ENCODE results near the gene FGB. TPM values are rescaled to one million over a fixed set of nuclear protein-coding genes. Genes with fewer than 3 reads are reported as not detected.
"Not testable (repeated sequence)": the region's sequence is repeated elsewhere in the genome, so short reads cannot be mapped to it uniquely, and the experiment has no call there.

The FGB gene
- total RNA-seq, 1 experiment from 2014 or later = 2.0 TPM

- no TSS peak for BruUV-seq (replicated peaks)
- Histone ChIP-seq H3K36me3 (ENCODE audit: control insufficient read depth, insufficient read depth, low read length) (no peaks in the 10 kb centered on the region), H3K4me1 (ENCODE audit: control insufficient read depth, insufficient read depth, low read length) (no peaks in the 10 kb centered on the region), H3K27me3 (ENCODE audit: control insufficient read depth, insufficient read depth, low read length) (no peaks in the 10 kb centered on the region), H3K27ac (ENCODE audit: low read length) (no peak overlapping the region), H3K9me3 (ENCODE audit: control insufficient read depth, insufficient read depth, low read depth, low read length) (no peaks in the 10 kb centered on the region), H3K4me3 (ENCODE audit: low read depth in 2 of 2, low read length in 2 of 2) (no peak overlapping the region)
- DNase-seq (ENCODE audit: low read depth, low spot score) (no peak), ATAC-seq (no peak)
- POLR2A ChIA-PET = interaction anchor here (0.6 kb wide), 2 partner anchors 44 to 54 kb away, joined by 4 to 13 read pairs; no protein-coding TSS in a partner anchor
- CTCF ChIA-PET = interaction anchor here (0.6 kb wide), 1 partner anchor 183 kb away, joined by 5 read pairs; no protein-coding TSS in a partner anchor
- TF ChIP-seq TCF7L2 (IDR thresholded peaks at IDR 0.05; ENCODE audit: low read depth, low read length) = no peak
- no peak for TF ChIP-seq SIN3A (IDR thresholded peaks at IDR 0.05; ENCODE audit: borderline replicate concordance, insufficient read depth, low read depth, low read length)
- TF ChIP-seq REST (IDR thresholded peaks at IDR 0.05; ENCODE audit: insufficient read depth in 1 of 2, low read depth in 2 of 2, low read length in 1 of 2) = no peak
- no peak for TF ChIP-seq CTCF (IDR thresholded peaks at IDR 0.05)
- TF ChIP-seq POLR2AphosphoS5 (IDR thresholded peaks at IDR 0.05; ENCODE audit: low read depth, low read length) = no peak
- intact Hi-C loops (cut with micrococcal nuclease; ENCODE audit: unreplicated experiment) (no loop called here), in situ Hi-C loops (cut with HindIII; ENCODE audit: low pct_unique_long_range_greater_than_20kb, low sequenced_read_pairs) (no loop called here)
Observed at GRCh38 chr4:154595807-154596206, 33.0 kb downstream of the FGB start.

GRCh38 chr4:154597281-154597680, 34.5 kb downstream of the FGB start:
- H3K36me3 ChIP-seq (ENCODE audit: control insufficient read depth, insufficient read depth, low read length); H3K27ac ChIP-seq (ENCODE audit: low read length); DNase-seq (ENCODE audit: low read depth, low spot score); BruUV-seq (replicated peaks); H3K9me3 ChIP-seq (ENCODE audit: control insufficient read depth, insufficient read depth, low read depth, low read length); H3K4me3 ChIP-seq (ENCODE audit: low read depth in 2 of 2, low read length in 2 of 2); H3K27me3 ChIP-seq (ENCODE audit: control insufficient read depth, insufficient read depth, low read length); POLR2A ChIA-PET; H3K4me1 ChIP-seq (ENCODE audit: control insufficient read depth, insufficient read depth, low read length); CTCF ChIA-PET; ATAC-seq; in situ Hi-C loops (cut with HindIII; ENCODE audit: low pct_unique_long_range_greater_than_20kb, low sequenced_read_pairs); intact Hi-C loops (cut with micrococcal nuclease; ENCODE audit: unreplicated experiment): not testable (repeated sequence)

GRCh38 chr4:154597798-154598774, 35.3 kb downstream of the FGB start:
- ChIA-PET CTCF (no interaction called here), POLR2A (no interaction called here)
- H3K36me3 ChIP-seq (ENCODE audit: control insufficient read depth, insufficient read depth, low read length) = no peaks in the 10 kb centered on the region
- intact Hi-C loops (cut with micrococcal nuclease; ENCODE audit: unreplicated experiment) = no loop called here
- H3K4me1 ChIP-seq (ENCODE audit: control insufficient read depth, insufficient read depth, low read length) = no peaks in the 10 kb centered on the region
- TF ChIP-seq TCF7L2 (IDR thresholded peaks at IDR 0.05; ENCODE audit: low read depth, low read length) (no peak), REST (IDR thresholded peaks at IDR 0.05; ENCODE audit: insufficient read depth in 1 of 2, low read depth in 2 of 2, low read length in 1 of 2) (no peak), CTCF (IDR thresholded peaks at IDR 0.05) (no peak), SIN3A (IDR thresholded peaks at IDR 0.05; ENCODE audit: borderline replicate concordance, insufficient read depth, low read depth, low read length) (no peak), POLR2AphosphoS5 (IDR thresholded peaks at IDR 0.05; ENCODE audit: low read depth, low read length) (no peak)
- no peak overlapping the region for H3K4me3 ChIP-seq (ENCODE audit: low read depth in 2 of 2, low read length in 2 of 2)
- no peaks in the 10 kb centered on the region for H3K27me3 ChIP-seq (ENCODE audit: control insufficient read depth, insufficient read depth, low read length)
- no peak overlapping the region for H3K27ac ChIP-seq (ENCODE audit: low read length)
- in situ Hi-C loops (cut with HindIII; ENCODE audit: low pct_unique_long_range_greater_than_20kb, low sequenced_read_pairs) = no loop called here
- H3K9me3 ChIP-seq (ENCODE audit: control insufficient read depth, insufficient read depth, low read depth, low read length) = no peaks in the 10 kb centered on the region
- no peak for DNase-seq (ENCODE audit: low read depth, low spot score)
- no TSS peak for BruUV-seq (replicated peaks)
- ATAC-seq = no peak
